Measurements from ENCODE around the gene PCIF1. TPM values are rescaled to one million over a fixed set of nuclear protein-coding genes. Genes with fewer than 3 reads are reported as not detected.

Gene PCIF1
- total and polyA plus RNA-seq, 9 of the 15 experiments (the other 6 are each of a cell fraction or from before 2014, with no cell fraction given), result 5.8 to 29.4 (median 11.3) TPM

DNA sequence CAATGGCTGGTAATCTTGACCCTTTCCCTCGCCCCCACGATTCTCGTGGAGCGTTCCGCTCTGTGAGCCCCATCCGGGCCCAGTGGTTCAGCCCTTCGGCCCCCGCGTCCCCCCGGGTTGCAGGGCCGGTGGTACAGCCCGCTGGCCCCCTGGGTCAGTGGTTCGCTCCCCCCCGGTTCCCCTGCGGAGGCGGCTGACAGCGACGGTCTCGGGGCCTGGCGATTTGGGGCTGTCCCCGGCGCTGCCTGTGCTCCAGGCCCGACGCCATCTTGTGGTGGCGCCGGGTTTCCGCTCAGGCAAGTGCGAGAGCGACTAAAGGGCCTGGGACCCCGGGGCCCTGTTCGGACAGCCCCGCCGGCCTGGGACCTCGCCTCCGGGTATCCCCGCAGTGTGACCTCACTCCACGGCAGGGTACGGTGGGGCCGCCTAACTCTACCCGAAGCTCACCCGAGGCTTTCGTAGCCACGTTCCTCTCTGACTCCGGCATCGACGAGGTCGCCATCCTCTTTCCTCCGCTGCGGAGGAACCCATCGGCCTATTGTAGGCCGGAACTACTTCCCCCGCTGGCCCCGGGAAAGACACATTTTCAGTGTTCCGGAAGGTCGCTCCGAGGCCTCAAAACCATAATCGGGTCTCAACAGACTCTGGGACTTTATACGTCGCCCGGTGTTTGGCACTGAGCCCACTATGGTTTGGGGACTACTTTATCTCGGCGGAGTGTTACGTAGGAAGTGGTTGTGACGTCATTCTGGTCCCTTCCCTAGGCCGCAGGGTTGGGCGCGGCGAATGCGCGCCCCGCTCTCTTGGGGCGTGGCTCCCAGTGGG, 37.4 kb downstream of the PCIF1 start, which contains the start of gene ZNF335 (continued):
- TF ChIP-seq JUND (IDR thresholded peaks at IDR 0.05; ENCODE audit: borderline replicate concordance, low read depth, low read length), result peak; percentile 96
- TF ChIP-seq JUND (tag; IDR thresholded peaks at IDR 0.05; ENCODE audit: borderline replicate concordance, low read depth, low read length), result peak; percentile 99
- TF ChIP-seq, protein P1, sequence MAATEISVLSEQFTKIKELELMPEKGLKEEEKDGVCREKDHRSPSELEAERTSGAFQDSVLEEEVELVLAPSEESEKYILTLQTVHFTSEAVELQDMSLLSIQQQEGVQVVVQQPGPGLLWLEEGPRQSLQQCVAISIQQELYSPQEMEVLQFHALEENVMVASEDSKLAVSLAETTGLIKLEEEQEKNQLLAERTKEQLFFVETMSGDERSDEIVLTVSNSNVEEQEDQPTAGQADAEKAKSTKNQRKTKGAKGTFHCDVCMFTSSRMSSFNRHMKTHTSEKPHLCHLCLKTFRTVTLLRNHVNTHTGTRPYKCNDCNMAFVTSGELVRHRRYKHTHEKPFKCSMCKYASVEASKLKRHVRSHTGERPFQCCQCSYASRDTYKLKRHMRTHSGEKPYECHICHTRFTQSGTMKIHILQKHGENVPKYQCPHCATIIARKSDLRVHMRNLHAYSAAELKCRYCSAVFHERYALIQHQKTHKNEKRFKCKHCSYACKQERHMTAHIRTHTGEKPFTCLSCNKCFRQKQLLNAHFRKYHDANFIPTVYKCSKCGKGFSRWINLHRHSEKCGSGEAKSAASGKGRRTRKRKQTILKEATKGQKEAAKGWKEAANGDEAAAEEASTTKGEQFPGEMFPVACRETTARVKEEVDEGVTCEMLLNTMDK (IDR thresholded peaks at IDR 0.05; ENCODE audit: borderline replicate concordance, insufficient read depth, low read depth, low read length, poor library complexity, severe bottlenecking), result no peak
- TF ChIP-seq MBD1 (CRISPR knock-in tag; IDR thresholded peaks at IDR 0.05), result no peak
- peak; percentile 44; the same call in 1 of the 2 replicates for TF ChIP-seq SPI1 (IDR thresholded peaks at IDR 0.05; ENCODE audit: borderline replicate concordance, low read depth, low read length)
- no peak for TF ChIP-seq DDX20 (tag; IDR thresholded peaks at IDR 0.05; ENCODE audit: low read depth)
- TF ChIP-seq ZNF253 (CRISPR knock-in tag; conservative IDR thresholded peaks at IDR 0.05), result no peak
- no peak for TF ChIP-seq KLF16 (IDR thresholded peaks at IDR 0.05)
- peak; percentile 68 for TF ChIP-seq SIN3B (IDR thresholded peaks at IDR 0.05; ENCODE audit: low read depth)
- no peak for TF ChIP-seq E2F3 (CRISPR knock-in tag; IDR thresholded peaks at IDR 0.05)
- no peak for TF ChIP-seq SAFB (IDR thresholded peaks at IDR 0.05; ENCODE audit: borderline replicate concordance, low read depth, low read length)
- TF ChIP-seq RBM22 (IDR thresholded peaks at IDR 0.05; ENCODE audit: low read depth, low read length, poor library complexity, severe bottlenecking), result no peak
- TF ChIP-seq, protein P2, sequence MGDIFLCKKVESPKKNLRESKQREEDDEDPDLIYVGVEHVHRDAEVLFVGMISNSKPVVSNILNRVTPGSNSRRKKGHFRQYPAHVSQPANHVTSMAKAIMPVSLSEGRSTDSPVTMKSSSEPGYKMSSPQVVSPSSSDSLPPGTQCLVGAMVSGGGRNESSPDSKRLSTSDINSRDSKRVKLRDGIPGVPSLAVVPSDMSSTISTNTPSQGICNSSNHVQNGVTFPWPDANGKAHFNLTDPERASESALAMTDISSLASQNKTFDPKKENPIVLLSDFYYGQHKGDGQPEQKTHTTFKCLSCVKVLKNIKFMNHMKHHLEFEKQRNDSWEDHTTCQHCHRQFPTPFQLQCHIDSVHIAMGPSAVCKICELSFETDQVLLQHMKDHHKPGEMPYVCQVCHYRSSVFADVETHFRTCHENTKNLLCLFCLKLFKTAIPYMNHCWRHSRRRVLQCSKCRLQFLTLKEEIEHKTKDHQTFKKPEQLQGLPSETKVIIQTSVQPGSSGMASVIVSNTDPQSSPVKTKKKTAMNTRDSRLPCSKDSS (IDR thresholded peaks at IDR 0.05; ENCODE audit: low read depth, partially characterized antibody), result no peak
- no peak for TF ChIP-seq KAT2B (IDR thresholded peaks at IDR 0.05; ENCODE audit: low read depth, low read length)
- TF ChIP-seq BMI1 (IDR thresholded peaks at IDR 0.05; ENCODE audit: low read length), result no peak
- TF ChIP-seq FOXJ2 (tag; IDR thresholded peaks at IDR 0.05), result peak; percentile 64; the same call in 1 of the 2 replicates
- TF ChIP-seq IFI16 (CRISPR knock-in tag; IDR thresholded peaks at IDR 0.05), result peak; percentile 64; the same call in 1 of the 2 replicates
- TF ChIP-seq HDAC2 (IDR thresholded peaks at IDR 0.05), result peak; percentile 91
- TF ChIP-seq, protein P3, sequence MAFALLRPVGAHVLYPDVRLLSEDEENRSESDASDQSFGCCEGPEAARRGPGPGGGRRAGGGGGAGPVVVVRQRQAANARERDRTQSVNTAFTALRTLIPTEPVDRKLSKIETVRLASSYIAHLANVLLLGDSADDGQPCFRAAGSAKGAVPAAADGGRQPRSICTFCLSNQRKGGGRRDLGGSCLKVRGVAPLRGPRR (CRISPR knock-in tag; IDR thresholded peaks at IDR 0.05), result peak; percentile 40; the same call in 1 of the 2 replicates
- TF ChIP-seq XRCC4 (IDR thresholded peaks at IDR 0.05; ENCODE audit: extremely low read depth, insufficient read depth, insufficient read length), result no peak
- peak; percentile 100 for TF ChIP-seq DNMT1 (IDR thresholded peaks at IDR 0.05)
- no peak for TF ChIP-seq ZNF431 (CRISPR knock-in tag; IDR thresholded peaks at IDR 0.05)

Data from K562 (cell line).